ENCODE results near the gene GJC1.
"Not testable (repeated sequence)": the region's sequence is repeated elsewhere in the genome, so short reads cannot be mapped to it uniquely, and the experiment has no call there.

Gene GJC1

DNA sequence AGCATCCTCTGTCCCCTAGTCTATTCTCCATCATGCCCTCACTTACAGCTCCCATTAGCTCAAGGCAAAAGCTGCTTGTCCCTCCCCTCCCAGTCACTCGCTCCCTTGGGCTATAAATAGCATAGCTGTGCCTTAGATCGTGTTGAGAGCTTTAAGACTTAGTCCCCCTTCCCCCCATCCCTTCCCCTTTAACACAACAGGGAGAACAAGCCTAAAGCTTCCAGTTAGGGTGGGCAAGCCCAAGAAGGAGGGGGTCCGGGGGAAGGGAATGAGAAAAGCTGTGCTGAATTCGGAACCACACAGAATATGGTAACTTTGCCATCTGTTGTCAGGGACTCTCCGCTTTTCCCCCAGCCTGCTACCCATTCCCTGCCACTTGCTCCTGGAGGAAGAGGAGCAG is 12.7 kb upstream of the GJC1 start:
- no peak for DNase-seq

DNA sequence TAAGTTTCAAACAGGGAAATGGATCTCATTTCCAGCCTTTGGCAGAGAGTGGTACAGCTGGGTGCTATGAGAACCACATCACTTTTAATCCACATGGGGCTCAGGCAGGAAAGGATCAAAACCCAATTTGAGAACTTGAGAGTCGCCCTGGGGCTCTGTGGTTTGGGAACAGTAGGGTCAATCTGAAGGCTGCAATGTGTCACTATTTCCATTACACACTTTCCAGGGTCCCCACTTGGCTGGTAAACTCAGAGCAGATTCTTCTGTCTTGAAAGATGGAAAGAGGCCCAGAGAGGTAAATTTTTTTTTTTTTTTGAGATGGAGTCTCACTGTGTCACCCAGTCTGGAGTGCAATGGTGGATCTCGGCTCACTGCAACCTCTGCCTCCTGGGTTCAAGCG is 10.8 kb upstream of the GJC1 start:
- DNase-seq: no peak

DNA sequence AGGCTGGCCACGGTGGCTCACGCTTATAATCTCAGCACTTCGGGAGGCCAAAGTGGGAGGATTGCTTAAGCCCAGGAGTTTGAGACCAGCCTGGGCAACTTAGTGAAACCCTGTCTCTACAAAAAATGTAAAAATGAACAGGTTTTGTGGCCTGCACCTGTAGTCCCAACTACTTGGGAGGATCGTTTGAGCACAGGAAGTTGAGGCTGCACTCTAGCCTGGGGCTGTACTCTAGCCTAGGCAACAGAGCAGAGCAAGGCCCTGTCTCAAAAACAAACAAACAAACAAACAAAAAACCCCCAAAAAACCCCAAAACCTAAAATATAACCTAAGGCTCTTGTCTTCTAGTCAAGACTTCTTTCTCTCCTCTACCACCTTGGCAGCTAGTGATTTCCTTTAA is 10.2 kb upstream of the GJC1 start:
- DNase-seq: no peak

DNA sequence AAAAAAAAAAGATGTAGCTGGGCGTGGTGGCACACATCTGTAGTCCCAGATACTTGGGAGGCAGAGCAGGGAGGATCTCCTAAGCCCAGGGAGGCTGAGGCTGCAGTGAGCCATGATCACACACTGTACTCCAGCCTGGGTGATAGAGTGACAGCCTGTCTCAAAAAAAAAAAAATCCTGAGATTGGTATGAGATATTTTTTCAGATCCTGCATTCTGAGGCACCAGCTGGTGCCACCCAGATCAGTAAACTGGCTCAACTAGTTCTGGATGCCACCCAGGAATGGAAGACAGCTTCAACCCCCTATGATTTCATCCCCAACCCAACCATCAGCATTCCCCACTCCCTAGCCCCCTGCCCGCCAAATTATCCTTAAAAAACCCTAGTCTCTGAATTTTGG is 7.1 kb upstream of the GJC1 start:
- no peak for DNase-seq

DNA sequence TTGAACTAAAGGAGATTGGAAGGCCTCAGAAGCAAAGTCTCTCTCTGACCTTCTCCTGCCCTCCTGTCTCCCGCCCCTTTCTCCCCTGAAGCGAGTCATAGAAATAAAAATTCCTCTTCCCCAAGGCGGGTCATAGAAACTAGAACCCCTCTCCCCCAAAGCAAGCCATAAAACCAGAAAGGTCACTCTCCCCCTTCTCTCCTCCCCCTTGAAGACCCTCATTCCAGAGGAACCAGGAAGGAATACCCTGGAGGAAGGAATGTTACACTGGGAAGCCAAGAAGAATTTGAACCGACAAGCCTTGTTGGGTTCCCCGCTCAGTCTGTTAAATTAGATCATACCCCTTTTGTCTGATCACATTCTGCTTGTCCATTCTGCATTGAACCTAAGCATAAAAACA is 2.7 kb upstream of the GJC1 start:
- DNase-seq: no peak

DNA sequence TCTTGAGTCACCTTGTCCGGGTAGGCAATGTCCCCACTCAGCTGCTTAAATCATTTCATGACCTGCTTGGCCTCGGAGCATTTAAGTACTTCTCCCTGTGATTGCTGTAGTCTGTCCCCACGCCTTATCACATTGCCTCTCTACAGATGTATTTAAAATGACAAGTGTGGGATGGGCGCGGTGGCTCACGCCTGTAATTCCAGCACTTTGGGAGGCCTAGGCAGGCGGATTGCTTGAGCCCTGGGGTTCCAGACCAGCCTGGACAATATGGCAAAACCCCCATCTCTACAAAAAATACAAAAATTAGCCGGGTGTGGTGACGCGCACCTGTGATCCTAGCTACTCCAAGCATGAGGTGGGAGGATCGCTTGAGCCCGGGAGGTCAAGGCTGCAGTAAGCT is 1.3 kb upstream of the GJC1 start:
- no peak for DNase-seq

DNA sequence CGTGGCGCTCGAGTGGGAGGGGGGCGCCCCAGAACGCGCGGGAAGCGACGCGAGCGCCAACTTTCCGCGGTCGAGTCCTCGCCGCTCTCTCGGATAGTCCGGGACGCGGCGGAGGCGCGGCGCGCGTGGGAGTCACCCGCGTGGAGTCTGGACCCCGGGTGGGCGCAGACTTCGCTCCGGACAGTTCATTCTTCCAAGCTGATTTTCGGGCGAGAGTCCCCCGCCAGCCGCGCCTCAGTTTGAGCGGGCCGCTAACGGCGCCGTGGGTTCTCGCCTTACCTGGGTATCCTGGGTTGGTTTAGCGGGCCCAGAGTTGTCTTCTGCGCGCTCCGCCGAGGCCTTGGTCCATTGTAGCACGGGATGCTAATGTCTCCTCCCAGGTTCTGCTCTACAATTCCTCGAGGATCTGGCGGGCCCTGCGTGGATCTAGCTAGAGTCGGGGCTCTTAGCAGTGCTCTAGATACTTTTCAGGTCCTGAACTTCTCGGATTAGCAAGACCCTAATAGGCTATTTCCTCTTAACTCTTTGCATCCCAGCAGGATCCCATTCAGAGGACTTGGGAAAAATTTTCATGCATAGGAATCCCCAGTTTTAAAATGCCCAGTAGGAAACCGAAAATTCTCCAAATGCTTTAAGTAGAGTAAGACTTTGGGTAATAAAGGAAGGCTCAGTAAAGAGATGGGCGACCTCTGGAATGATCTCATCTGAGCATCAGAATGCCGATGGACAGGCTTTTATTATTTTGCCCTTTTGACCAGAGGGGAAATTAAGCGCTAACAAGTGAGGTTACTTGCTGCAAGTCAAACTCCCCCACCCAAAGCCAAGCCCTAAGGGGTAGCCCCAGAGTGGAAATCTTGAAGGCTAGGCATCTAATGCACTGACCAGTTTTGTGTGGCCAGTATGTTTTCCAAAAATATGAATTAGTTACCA is 537 bp upstream of the GJC1 start:
- no peak for DNase-seq

DNA sequence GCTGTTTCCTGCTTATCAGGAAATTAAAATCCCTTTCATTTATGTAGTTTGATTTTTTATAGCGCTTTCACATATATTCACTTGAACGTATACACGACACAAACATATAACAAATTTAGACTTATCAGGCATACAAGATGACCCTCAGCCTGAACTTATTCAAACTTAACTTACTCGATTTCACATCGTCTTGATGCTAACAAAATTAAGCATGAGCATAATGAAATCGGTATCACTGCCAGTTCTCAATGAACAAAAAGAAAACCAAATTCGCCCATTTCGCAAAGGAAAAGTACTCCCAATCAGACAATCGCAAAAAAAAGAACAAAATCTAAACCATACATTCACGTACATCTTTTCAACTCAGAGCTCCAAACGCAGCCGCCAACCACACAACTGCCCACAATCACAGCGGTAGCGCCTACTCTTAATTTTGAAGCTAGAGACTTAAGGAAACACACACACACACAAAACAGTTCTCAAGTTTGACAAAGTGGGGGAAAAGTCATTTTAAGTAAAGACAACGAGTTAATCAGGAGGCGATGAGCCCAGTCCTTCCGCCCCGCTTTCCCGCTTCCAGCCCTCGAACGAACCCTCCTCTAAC is 1.1 kb downstream of the GJC1 start:
- DNase-seq: no peak

DNA sequence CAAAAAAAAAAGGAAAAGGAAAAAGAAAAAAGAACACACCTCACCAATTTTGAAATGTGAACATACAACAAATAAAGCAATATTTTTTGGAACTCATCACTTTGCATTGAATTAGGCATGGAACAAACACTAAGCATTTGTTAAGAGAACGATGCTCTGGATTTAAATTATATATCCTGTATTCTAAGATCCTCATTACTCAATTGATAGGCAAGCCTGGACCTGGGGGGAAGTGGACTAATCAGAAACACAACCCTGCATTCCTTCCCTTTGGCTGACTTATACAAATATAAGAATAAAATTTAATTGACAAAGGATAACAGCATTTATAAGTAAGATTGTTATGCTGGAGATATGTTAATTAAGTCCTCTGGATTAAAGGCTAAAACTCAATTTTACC is 2.2 kb downstream of the GJC1 start:
- DNase-seq: no peak

DNA sequence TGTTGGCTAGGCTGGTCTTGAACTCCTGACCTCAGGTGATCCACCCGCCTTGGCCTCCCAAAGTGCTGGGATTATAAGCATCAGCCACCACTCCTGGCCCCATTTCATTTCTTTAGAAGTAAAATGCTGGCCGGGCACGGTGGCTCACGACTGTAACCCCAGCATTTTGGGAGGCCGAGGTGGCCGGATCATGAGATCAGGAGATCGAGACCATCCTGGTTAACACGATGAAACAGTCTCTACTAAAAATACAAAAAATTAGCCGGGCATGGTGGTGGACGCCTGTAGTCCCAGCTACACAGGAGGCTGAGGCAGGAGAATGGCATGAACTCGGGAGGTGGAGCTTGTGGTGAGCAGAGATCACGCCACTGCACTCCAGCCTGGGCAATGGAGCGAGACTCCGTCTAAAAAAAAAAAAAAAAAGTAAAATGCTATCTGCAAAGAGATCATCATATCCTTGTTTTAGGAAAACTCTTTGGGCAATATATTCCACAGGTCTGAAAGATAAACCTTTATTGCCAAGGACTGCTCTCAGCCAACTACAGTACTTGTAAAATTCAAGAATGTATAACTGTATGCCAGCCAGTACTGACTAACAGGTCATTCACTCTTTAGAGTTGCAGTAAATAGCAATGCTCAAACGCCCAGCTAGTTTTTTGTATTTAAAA is 3.8 kb downstream of the GJC1 start:
- no peak for DNase-seq

DNA sequence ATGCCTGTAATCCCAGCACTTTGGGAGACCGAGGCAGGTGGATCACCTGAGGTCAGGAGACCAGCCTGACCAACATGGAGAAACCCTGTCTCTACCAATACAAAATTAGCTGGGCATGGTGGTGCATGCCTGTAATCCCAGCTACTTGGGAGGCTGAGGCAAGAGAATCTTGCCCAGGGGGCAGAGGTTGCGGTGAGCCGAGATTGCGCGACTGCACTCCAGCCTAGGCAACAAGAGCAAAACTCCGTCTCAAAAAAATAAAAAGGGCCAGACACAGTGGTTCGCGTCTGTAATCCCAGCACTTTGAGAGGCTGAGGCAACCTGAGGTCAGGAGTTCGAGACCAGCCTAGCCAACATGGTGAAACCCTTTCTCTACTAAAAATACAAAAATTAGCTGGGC is 4.9 kb downstream of the GJC1 start:
- not testable (repeated sequence) for DNase-seq

DNA sequence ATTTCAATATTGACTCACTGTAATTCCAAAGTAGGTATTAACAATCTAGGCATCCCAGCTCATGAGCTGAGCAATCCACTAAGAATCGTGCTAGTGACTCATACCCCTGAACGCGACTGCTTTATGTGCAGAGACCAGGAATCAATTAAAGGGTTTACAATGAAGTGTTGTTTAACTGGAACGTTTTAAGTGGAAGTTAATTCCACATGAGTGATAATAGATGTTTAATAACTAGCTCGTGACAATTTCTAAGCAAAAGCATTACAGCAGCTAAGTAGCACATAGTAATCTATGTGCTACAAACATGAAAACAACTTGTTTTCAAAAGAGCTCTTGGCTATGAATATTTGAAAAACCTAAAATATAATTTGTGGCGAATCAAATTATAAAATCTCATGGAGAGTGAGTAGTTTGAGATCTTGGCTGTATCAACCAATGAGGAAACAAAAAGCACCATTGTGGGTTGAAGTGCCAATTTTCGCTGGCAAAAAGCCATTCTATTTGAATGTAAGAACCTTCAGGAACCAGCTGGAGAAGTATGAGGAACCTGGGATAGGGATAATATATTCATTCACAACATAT is 9.4 kb downstream of the GJC1 start:
- DNase-seq: no peak

DNA sequence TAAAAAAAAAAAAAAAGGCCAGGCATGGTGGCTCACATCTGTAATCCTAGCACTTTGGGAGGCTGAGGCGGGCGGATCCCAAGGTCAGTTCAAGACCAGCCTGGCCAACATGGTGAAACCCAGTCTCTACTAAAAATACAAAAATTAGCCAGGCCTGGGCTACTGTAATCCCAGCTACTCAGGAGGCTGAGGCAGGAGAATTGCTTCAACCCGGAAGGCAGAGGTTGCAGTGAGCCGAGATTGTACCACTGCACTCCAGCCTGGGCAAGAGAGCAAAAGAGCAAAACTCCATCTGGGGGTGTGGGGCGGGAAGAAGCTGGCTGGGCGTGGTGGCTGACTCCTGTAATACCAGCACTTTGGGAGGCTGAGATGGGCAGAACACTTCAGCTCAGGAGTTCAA is 11.6 kb downstream of the GJC1 start:
- DNase-seq: not testable (repeated sequence)

DNA sequence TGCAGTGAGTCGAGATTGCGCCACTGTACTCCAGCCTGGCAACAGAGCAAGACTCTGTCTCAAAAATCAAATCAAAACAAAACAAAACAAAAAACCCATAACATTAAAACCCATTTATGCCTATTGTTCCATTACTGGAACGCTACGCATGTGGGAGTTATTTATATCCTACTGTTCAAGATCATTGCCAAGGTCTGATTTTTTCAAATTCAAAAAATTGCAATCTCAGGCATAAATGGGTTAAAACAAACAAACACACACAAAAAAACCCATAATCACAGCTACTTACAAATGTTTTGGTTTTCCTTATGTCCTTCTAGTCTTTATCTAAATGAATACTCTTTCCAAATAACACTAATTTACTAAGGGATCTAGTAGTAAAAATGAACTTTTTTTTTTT is 17.8 kb downstream of the GJC1 start:
- DNase-seq: no peak

DNA sequence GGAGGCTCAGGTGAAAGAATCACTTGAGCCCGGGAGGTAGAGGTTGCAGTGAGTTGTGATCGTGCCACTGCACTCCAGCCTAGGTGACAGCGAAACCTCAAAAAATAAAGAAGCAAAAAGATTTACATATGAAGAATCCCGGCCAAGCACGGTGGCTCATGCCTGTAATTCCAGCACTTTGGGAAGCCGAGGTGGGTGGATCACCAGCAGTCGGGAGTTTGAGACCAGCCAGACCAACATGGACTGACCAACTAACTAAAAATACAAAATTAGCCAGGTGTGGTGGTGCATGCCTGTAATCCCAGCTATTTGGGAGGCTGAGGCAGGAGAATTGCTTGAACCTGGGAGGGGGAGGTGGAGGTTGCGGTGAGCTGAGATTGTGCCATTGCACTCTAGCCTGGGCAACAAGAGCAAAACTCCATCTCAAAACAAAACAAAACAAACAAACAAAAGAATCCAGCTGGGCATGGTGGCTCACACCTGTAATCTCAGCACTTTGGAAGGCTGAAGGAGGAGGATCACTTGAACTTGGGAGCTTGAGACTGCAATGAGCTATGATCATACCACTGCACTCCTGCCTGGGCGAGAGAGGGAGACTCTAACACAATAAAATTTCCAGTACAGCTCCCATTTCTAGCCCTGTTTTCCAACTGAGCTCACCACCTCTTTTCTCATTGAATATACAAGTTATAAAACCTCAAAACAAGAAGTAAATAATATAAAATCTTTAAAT is 21.3 kb downstream of the GJC1 start:
- DNase-seq: not testable (repeated sequence)

DNA sequence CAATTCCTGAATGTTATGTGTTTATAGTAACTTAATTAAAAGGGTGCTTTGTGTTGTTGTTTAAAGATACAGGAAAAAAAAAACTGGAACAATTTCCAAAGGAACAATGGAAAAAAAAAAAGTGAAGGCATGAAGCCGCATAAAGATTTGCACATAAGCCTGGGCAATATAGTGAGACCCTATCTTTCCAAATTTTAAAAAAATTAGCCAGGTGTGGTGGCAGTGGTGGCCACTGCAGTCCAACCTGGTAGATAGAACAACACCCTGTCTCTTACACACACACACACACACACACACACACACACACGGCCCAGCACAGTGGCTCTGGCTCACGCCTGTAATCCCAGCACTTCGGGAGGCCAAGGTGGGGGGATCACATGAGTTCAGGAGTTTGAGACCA is 21.9 kb downstream of the GJC1 start:
- DNase-seq: no peak

DNA sequence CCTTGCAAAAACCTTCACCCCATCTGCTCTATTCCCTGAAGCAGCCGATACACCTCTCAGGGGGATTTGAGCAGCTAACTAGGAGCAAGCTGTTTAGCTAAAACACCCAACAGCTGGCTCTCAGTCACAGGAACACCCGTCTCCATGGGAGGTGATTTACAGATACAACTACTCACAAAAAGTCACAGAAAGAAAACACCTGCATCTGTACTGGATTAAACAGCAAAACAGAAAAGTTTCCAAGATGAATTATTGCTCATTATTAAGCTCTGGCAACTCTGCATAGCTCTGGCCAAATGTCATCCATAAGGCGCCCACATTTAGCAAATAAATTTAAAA is 22.3 kb downstream of the GJC1 start:
- DNase-seq: no peak

DNA sequence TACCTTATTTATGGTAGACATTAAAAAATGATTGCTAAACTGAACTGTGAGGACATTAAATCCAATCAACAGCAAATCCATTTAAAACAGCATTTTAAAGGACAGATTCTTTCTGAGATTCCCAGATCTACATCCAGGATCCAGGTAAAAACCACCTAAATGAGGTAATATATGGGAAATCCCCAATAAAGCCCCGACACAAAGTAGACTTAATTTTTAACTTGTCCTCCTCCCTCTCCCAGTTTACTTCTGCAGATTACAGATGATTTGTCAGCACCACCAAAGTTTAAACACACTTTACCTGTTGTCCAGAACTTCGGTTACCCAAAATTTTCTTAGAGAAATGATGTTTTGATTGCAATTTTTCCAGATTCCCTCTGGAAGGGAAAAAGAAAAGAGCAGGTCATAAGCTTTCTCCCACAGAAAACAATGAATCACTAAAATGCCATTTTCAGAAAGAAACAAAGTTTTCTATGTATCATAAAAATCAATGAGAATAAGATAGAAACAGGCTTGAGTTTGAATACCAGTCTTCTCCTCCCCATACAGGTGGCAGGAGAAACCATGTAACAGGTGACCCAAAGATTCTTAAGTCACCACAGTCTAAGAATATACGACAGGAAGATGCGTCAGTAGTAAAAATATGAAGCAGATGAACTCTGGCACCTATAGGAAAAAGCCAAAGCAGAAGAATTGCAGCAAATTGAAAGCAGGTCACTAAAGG is 22.8 kb downstream of the GJC1 start:
- DNase-seq: no peak

DNA sequence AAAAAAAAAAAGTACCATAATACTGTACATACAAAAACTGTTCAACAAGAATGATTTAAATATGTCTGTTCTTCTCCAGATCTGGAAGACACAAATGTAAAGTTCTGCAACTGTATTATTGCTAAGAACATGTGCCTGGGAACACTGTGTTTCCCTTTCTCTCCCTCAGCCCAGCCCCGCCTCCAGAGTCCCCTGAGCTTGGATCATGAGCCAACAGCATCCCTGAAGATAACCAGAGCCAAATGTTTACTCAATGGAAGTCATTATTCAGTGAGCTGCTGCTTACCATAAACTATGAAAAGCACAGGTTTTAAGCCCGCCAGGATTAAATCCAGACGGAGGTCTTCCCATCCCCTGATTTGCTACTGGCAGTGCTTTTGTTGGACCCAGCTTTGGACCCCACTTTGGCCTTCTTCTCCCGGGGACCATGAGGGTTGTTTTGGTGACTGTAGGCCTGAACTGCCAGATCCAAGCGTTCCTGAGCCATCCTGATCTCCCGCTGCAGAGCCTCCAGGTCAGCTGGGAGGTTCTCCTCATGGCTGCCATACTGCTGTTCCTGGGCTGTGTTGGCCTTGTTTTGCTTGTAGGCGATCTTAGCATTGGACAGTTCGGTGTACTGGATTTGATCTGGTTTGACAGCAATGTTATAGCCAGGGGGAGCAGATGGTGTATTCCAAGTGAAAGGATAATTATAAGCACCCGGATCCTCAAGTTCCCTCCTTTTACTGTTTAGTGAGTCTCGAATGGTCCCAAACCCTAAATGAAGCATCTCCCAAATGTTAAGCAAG is 25.6 kb downstream of the GJC1 start:
- DNase-seq: no peak

DNA sequence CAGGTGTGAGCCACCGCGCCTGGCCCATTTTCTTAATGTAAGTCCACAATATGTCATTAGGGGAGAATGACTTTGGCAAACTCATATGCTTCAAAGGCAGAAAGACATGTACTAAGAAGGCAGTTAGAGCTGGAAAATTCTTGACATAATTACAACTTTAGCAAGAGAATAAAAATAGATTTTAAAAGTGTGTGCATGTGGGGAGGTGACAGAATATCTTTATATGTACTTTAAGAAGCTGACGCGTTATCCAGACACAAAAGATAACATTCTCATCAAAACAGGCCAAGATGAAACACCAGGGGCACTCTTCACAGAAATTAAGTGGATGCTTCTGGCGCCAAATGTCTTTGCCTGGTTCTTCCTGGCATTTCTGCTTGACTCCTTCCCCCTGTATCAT is 28.2 kb downstream of the GJC1 start:
- DNase-seq: no peak

DNA sequence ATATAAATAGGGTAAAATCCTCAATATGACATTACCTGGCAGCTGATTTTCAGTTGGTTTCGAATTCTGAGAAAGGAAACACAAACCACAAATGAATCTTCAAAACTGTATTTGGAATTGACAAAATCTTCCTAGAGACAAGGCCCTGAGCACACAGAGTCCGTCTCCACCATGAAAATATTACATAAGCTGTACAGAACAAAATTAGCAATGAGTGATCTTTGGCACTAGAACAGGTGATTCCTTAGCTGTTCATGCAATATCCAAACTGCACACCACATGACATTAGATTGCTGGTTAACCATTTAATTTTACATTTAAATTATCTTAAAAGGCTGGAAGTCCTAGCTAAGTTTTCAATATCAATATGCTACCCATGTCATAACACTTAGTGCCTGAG is 31.7 kb downstream of the GJC1 start:
- no peak for DNase-seq

DNA sequence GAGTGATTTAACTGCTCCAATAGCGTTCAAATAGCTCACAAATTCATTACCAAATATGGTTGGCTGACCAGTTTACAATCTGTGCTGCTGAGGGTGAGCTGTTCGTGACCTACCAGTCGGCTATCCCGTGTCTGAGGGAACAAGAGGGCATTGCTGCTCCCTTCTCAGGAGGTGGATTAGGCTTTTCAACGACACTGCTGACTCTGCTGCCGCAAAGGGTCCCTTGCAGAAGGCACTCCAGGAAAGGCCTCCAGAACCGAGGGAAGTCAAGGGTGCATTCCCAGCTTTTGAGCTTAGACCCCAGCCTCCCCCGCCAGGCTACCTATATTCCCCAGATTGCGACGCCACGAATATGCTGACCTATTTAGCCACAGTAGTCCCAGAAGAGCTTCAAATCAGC is 32.3 kb downstream of the GJC1 start:
- no peak for DNase-seq

Measured in SHP77 treated with DMSO at 0.1 percent for 48 hours (cell line).